ENCODE data around the gene DBNL.
"Not testable (repeated sequence)": the region's sequence is repeated elsewhere in the genome, so short reads cannot be mapped to it uniquely, and the experiment has no call there.

DNA sequence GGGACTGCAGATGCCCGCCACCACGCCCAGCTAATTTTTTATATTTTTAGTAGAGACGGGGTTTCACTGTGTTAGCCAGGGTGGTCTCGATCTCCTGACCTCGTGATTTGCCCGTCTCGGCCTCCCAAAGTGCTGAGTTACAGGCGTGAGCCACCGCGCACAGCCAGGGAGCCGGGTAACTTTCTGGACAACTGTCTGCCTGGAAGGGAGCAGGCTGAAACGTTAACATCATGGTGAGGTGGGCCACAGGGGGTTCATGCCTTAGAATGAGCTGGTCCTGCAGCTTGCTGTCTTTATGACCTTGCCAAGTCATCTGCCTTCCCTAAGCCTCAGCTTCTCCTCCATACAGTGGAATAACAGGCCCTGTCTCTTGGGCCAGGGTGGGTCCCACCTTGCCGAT, 13.2 kb upstream of the DBNL start:
- not testable (repeated sequence) for TF ChIP-seq POLR2AphosphoS5 (IDR thresholded peaks at IDR 0.05; ENCODE audit: low read depth, low read length); POLR2A (IDR thresholded peaks at IDR 0.05; ENCODE audit: low read depth, low read length); TAF1 (IDR thresholded peaks at IDR 0.05; ENCODE audit: borderline replicate concordance, low read depth, low read length)
